Measurements from ENCODE around the gene SPTA1. TPM values are rescaled to one million over a fixed set of nuclear protein-coding genes. Genes with fewer than 3 reads are reported as not detected.

The SPTA1 gene
- total and polyA plus RNA-seq, 2 of the 8 experiments (the other 6 are each of a cell fraction or from before 2014, with no cell fraction given) = not detected

GRCh38 chr1:158604968-158605367 is 81.5 kb downstream of the SPTA1 start, which contains the start of gene OR10Z1 (continued):
- TF ChIP-seq, protein P1, sequence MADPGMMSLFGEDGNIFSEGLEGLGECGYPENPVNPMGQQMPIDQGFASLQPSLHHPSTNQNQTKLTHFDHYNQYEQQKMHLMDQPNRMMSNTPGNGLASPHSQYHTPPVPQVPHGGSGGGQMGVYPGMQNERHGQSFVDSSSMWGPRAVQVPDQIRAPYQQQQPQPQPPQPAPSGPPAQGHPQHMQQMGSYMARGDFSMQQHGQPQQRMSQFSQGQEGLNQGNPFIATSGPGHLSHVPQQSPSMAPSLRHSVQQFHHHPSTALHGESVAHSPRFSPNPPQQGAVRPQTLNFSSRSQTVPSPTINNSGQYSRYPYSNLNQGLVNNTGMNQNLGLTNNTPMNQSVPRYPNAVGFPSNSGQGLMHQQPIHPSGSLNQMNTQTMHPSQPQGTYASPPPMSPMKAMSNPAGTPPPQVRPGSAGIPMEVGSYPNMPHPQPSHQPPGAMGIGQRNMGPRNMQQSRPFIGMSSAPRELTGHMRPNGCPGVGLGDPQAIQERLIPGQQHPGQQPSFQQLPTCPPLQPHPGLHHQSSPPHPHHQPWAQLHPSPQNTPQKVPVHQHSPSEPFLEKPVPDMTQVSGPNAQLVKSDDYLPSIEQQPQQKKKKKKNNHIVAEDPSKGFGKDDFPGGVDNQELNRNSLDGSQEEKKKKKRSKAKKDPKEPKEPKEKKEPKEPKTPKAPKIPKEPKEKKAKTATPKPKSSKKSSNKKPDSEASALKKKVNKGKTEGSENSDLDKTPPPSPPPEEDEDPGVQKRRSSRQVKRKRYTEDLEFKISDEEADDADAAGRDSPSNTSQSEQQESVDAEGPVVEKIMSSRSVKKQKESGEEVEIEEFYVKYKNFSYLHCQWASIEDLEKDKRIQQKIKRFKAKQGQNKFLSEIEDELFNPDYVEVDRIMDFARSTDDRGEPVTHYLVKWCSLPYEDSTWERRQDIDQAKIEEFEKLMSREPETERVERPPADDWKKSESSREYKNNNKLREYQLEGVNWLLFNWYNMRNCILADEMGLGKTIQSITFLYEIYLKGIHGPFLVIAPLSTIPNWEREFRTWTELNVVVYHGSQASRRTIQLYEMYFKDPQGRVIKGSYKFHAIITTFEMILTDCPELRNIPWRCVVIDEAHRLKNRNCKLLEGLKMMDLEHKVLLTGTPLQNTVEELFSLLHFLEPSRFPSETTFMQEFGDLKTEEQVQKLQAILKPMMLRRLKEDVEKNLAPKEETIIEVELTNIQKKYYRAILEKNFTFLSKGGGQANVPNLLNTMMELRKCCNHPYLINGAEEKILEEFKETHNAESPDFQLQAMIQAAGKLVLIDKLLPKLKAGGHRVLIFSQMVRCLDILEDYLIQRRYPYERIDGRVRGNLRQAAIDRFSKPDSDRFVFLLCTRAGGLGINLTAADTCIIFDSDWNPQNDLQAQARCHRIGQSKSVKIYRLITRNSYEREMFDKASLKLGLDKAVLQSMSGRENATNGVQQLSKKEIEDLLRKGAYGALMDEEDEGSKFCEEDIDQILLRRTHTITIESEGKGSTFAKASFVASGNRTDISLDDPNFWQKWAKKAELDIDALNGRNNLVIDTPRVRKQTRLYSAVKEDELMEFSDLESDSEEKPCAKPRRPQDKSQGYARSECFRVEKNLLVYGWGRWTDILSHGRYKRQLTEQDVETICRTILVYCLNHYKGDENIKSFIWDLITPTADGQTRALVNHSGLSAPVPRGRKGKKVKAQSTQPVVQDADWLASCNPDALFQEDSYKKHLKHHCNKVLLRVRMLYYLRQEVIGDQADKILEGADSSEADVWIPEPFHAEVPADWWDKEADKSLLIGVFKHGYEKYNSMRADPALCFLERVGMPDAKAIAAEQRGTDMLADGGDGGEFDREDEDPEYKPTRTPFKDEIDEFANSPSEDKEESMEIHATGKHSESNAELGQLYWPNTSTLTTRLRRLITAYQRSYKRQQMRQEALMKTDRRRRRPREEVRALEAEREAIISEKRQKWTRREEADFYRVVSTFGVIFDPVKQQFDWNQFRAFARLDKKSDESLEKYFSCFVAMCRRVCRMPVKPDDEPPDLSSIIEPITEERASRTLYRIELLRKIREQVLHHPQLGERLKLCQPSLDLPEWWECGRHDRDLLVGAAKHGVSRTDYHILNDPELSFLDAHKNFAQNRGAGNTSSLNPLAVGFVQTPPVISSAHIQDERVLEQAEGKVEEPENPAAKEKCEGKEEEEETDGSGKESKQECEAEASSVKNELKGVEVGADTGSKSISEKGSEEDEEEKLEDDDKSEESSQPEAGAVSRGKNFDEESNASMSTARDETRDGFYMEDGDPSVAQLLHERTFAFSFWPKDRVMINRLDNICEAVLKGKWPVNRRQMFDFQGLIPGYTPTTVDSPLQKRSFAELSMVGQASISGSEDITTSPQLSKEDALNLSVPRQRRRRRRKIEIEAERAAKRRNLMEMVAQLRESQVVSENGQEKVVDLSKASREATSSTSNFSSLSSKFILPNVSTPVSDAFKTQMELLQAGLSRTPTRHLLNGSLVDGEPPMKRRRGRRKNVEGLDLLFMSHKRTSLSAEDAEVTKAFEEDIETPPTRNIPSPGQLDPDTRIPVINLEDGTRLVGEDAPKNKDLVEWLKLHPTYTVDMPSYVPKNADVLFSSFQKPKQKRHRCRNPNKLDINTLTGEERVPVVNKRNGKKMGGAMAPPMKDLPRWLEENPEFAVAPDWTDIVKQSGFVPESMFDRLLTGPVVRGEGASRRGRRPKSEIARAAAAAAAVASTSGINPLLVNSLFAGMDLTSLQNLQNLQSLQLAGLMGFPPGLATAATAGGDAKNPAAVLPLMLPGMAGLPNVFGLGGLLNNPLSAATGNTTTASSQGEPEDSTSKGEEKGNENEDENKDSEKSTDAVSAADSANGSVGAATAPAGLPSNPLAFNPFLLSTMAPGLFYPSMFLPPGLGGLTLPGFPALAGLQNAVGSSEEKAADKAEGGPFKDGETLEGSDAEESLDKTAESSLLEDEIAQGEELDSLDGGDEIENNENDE (IDR thresholded peaks at IDR 0.05; ENCODE audit: insufficient replicate concordance, low read length) = no peak
- no peak for TF ChIP-seq ATF2 (IDR thresholded peaks at IDR 0.05; ENCODE audit: low read length)
- TF ChIP-seq SIN3A (conservative IDR thresholded peaks at IDR 0.05 in 1 of 2, IDR thresholded peaks at IDR 0.05 in 1 of 2; ENCODE audit: low read depth in 1 of 2, low read length in 2 of 2) = no peak
- no peak for TF ChIP-seq SP2 (IDR thresholded peaks at IDR 0.05; ENCODE audit: low read length)
- TF ChIP-seq JUND (IDR thresholded peaks at IDR 0.05; ENCODE audit: low read length) = no peak
- TF ChIP-seq, protein P2, sequence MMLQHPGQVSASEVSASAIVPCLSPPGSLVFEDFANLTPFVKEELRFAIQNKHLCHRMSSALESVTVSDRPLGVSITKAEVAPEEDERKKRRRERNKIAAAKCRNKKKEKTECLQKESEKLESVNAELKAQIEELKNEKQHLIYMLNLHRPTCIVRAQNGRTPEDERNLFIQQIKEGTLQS (IDR thresholded peaks at IDR 0.05; ENCODE audit: insufficient read depth, low read depth, low read length) = no peak
- TF ChIP-seq PHF8 (conservative IDR thresholded peaks at IDR 0.05; ENCODE audit: low read depth, low read length) = no peak
